T-helper 22 cell (primary cell): ENCODE data around the gene AZU1.
A peak's percentile ranks its signal among the peaks of the same experiment; 100 is the strongest.

ENCODE experiments used
- DNase-seq: peaks from one replicate; pipeline ENCODE4 v3.0.0-alpha.2; 2020; ENCODE audit warnings: low read depth

The AZU1 gene

GRCh38 chr19:797528-798414 lies 29.9 kb upstream of the AZU1 start:
- DNase-seq: peak; percentile 75

- DNase-seq: no peak
Measured at GRCh38 chr19:798415-799075, 29.1 kb upstream of the AZU1 start.

GRCh38 chr19:799076-799881 lies 28.4 kb upstream of the AZU1 start:
- no peak for DNase-seq

- DNase-seq: no peak
Measured at GRCh38 chr19:800360-801029, 27.1 kb upstream of the AZU1 start.

- no peak for DNase-seq
Measured at GRCh38 chr19:801030-801860, 26.4 kb upstream of the AZU1 start.

- no peak for DNase-seq
Measured at GRCh38 chr19:801861-802497, 25.7 kb upstream of the AZU1 start.

GRCh38 chr19:802498-803098 lies 25.0 kb upstream of the AZU1 start:
- no peak for DNase-seq

GRCh38 chr19:803099-803561 lies 24.5 kb upstream of the AZU1 start:
- no peak for DNase-seq

GRCh38 chr19:803686-804418 lies 23.8 kb upstream of the AZU1 start:
- no peak for DNase-seq

GRCh38 chr19:804419-805165 lies 23.0 kb upstream of the AZU1 start:
- no peak for DNase-seq

- DNase-seq: no peak
Measured at GRCh38 chr19:805166-805551, 22.5 kb upstream of the AZU1 start.

GRCh38 chr19:805600-806550 lies 21.8 kb upstream of the AZU1 start:
- no peak for DNase-seq

- no peak for DNase-seq
Measured at GRCh38 chr19:806815-807421, 20.7 kb upstream of the AZU1 start.

GRCh38 chr19:807627-808422 lies 19.8 kb upstream of the AZU1 start:
- no peak for DNase-seq

- no peak for DNase-seq
Measured at GRCh38 chr19:808423-808775, 19.2 kb upstream of the AZU1 start.

- no peak for DNase-seq
Measured at GRCh38 chr19:810077-810855, 17.4 kb upstream of the AZU1 start.
